Stimulated activated CD8-positive, alpha-beta memory T cell treated with anti-CD3 and anti-CD28 coated beads, Interleukin-7, amount 100 ng/mL, for 48 hours (primary cell): ENCODE results near the gene PDE7B.

Experiments used
- DNase-seq, 2 donors: peaks; one replicate each; pipeline ENCODE4 v3.0.0-alpha.2; 2020; ENCODE audit warnings: low read depth in 1 of 2; ENCODE audit errors: extremely low read depth in 1 of 2

Gene PDE7B

GRCh38 chr6:135922174-135922573 lies 70.7 kb downstream of the PDE7B start:
- DNase-seq = no peak

- no peak for DNase-seq
Observed at GRCh38 chr6:135922746-135923145, 71.2 kb downstream of the PDE7B start.

- DNase-seq = no peak
Observed at GRCh38 chr6:135932651-135933050, 81.2 kb downstream of the PDE7B start.

- DNase-seq = no peak
Observed at GRCh38 chr6:135935941-135936601, 84.6 kb downstream of the PDE7B start.

- no peak for DNase-seq
Observed at GRCh38 chr6:135936606-135937005, 85.1 kb downstream of the PDE7B start.

GRCh38 chr6:135937106-135937505 lies 85.6 kb downstream of the PDE7B start:
- no peak for DNase-seq

GRCh38 chr6:135938576-135939207 lies 87.2 kb downstream of the PDE7B start:
- DNase-seq = no peak

GRCh38 chr6:135939208-135939591 lies 87.7 kb downstream of the PDE7B start:
- no peak for DNase-seq

GRCh38 chr6:135940616-135941167 lies 89.2 kb downstream of the PDE7B start:
- DNase-seq = no peak

- no peak for DNase-seq
Observed at GRCh38 chr6:135941275-135942025, 89.9 kb downstream of the PDE7B start.

GRCh38 chr6:135944120-135944519 lies 92.6 kb downstream of the PDE7B start:
- DNase-seq = no peak

- DNase-seq = no peak
Observed at GRCh38 chr6:135946674-135947073, 95.2 kb downstream of the PDE7B start.

GRCh38 chr6:135950669-135951068 lies 99.2 kb downstream of the PDE7B start:
- DNase-seq = no peak

GRCh38 chr6:135951169-135951568 lies 99.7 kb downstream of the PDE7B start:
- DNase-seq = no peak

GRCh38 chr6:135953818-135954217 lies 102.3 kb downstream of the PDE7B start:
- DNase-seq = no peak

GRCh38 chr6:135955099-135955498 lies 103.6 kb downstream of the PDE7B start:
- DNase-seq = no peak

- DNase-seq = no peak
Observed at GRCh38 chr6:135962731-135963130, 111.2 kb downstream of the PDE7B start.

GRCh38 chr6:135970750-135971149 lies 119.2 kb downstream of the PDE7B start:
- DNase-seq = no peak

GRCh38 chr6:135971351-135971750 lies 119.8 kb downstream of the PDE7B start:
- no peak for DNase-seq

GRCh38 chr6:135972150-135972549 lies 120.6 kb downstream of the PDE7B start:
- DNase-seq = no peak

- no peak for DNase-seq
Observed at GRCh38 chr6:135972586-135972985, 121.1 kb downstream of the PDE7B start.

GRCh38 chr6:135974426-135974825 lies 122.9 kb downstream of the PDE7B start:
- no peak for DNase-seq
